GM12878 (cell line): ENCODE data around the gene ACTMAP. TPM values are rescaled to one million over a fixed set of nuclear protein-coding genes. Genes with fewer than 3 reads are reported as not detected.

Experiments
- ATAC-seq: fragments of 200-7000 bp; cut with Tn5 transposase; 3 replicates; pipeline ENCODE4 v1.9.1; 2020; ENCODE audit warnings: mild to moderate bottlenecking, moderate library complexity
- BruUV-seq: library from RNA; stranded (reverse); fragments of 400-500 nt; replicated peaks from 2 replicates; lab custom pipeline; 2021; lab: Mats Ljungman, UMichigan
- CTCF ChIA-PET: fragments of 300-600 bp; sonication (Branson Sonifier 250); formaldehyde crosslinking; extraction: SDS; loops from one replicate; lab custom pipeline; 2021; ENCODE audit warnings: inconsistent platforms; lab: Yijun Ruan, JAX
- POLR2A ChIA-PET: fragments of 350-600 bp; formaldehyde crosslinking; extraction: SDS; loops from one replicate; lab custom pipeline; 2021; ENCODE audit warnings: inconsistent platforms; lab: Charles Lee
- RAD21 ChIA-PET: fragments of 300-600 bp; sonication (Branson Sonifier 250); formaldehyde crosslinking; loops from one replicate; lab custom pipeline; 2023; ENCODE audit warnings: antibody characterized with exemption; ENCODE audit not compliant: unreplicated experiment; lab: Charles Lee
- SMC1A ChIA-PET: fragments of 300-600 bp; sonication (Branson Sonifier 250); formaldehyde crosslinking; loops from one replicate; lab custom pipeline; 2023; ENCODE audit not compliant: unreplicated experiment, uncharacterized antibody; lab: Charles Lee
- DNase-seq: peaks from one replicate; pipeline ENCODE4 v3.0.0-alpha.2; 2011; ENCODE audit warnings: low read depth, low spot score
- FAIRE-seq: peaks from 3 replicates; lab custom pipeline; 2011; peaks lifted over from hg19 to GRCh38; lab: Jason Lieb, UNC
- H2AFZ ChIP-seq: 2 replicates; pipeline ENCODE4 v1.6.0; 2011; ENCODE audit warnings: low read depth, low read length, control low read depth; ENCODE audit not compliant: control insufficient read depth
- H3K27ac ChIP-seq: 2 replicates; pipeline ENCODE4 v1.5.1; 2011; ENCODE audit warnings: control low read depth; ENCODE audit not compliant: control insufficient read depth, insufficient read depth
- H3K27me3 ChIP-seq, 2 experiments: replicated peaks in 1 of 2; 2 replicates each; pipeline versions ENCODE4 v1.6.0 to v1.6.1; 2011; ENCODE audit warnings: low read length in 1 of 2; ENCODE audit not compliant: control insufficient read depth in 2 of 2, insufficient read depth in 2 of 2
- H3K36me3 ChIP-seq, 2 experiments: 2 replicates each; pipeline ENCODE4 v1.5.1; 2011; ENCODE audit warnings: low read length in 1 of 2; ENCODE audit not compliant: control insufficient read depth in 2 of 2, insufficient read depth in 2 of 2
- H3K4me1 ChIP-seq: 2 replicates; pipeline ENCODE4 v1.6.1; 2011; ENCODE audit warnings: mild to moderate bottlenecking, low read length, moderate library complexity, mixed read lengths; ENCODE audit not compliant: control insufficient read depth, insufficient read depth
- H3K4me2 ChIP-seq: 2 replicates; pipeline ENCODE4 v1.6.0; 2011; ENCODE audit warnings: control low read depth; ENCODE audit not compliant: control insufficient read depth, insufficient read depth
- H3K4me3 ChIP-seq: fragments of 200-600 bp; sonication (generic); 2 replicates; pipeline ENCODE4 v1.5.1; 2016
- H3K79me2 ChIP-seq: 2 replicates; pipeline ENCODE4 v1.6.0; 2011; ENCODE audit warnings: low read length; ENCODE audit not compliant: control insufficient read depth, insufficient read depth
- H3K9ac ChIP-seq: 2 replicates; pipeline ENCODE4 v1.8.0; 2011; ENCODE audit warnings: low read length, control low read depth, mixed read lengths; ENCODE audit not compliant: control insufficient read depth, insufficient read depth
- H3K9me3 ChIP-seq: replicated peaks from 3 replicates; pipeline ENCODE4 v1.5.1; 2011; ENCODE audit warnings: mild to moderate bottlenecking, low read length; ENCODE audit not compliant: control insufficient read depth, insufficient read depth
- H4K20me1 ChIP-seq: 2 replicates; pipeline ENCODE4 v1.6.0; 2011; ENCODE audit not compliant: control insufficient read depth, insufficient read depth
- BCL11A ChIP-seq: IDR thresholded peaks from 2 replicates; pipeline ENCODE4 v1.6.1; 2011; ENCODE audit warnings: low read depth, low read length
- CEBPB ChIP-seq, 2 experiments: fragments of 150-350 bp in 1 of 2; IDR thresholded peaks; 2 replicates each; pipeline ENCODE4 v1.6.1; 2012 to 2014; ENCODE audit warnings: low read depth in 2 of 2, low read length in 2 of 2, borderline replicate concordance in 1 of 2, inconsistent platforms in 1 of 2
- ESRRA ChIP-seq: IDR thresholded peaks from 2 replicates; pipeline ENCODE4 v1.6.1; 2012; ENCODE audit warnings: mild to moderate bottlenecking, low read length, improper control_type of control experiment
- MXI1 ChIP-seq: fragments of 150-350 bp; IDR thresholded peaks from 2 replicates; pipeline ENCODE4 v1.6.1; 2011; ENCODE audit warnings: low read depth, mild to moderate bottlenecking, inconsistent platforms, low read length, improper control_type of control experiment
- NR2C1 ChIP-seq: fragments of 450-650 bp; IDR thresholded peaks from 2 replicates; pipeline ENCODE4 v1.6.1; 2017; ENCODE audit warnings: antibody characterized with exemption, mild to moderate bottlenecking, moderate library complexity
- RBBP5 ChIP-seq: fragments of 200-600 bp; sonication (generic); conservative IDR thresholded peaks from 2 replicates; pipeline ENCODE4 v1.6.1; 2016
- SMARCA5 ChIP-seq: fragments of 450-650 bp; IDR thresholded peaks from 2 replicates; pipeline ENCODE4 v1.6.1; 2017; ENCODE audit warnings: mild to moderate bottlenecking
- TAF1 ChIP-seq: IDR thresholded peaks from 2 replicates; pipeline ENCODE4 v1.6.1; 2011; ENCODE audit warnings: mild to moderate bottlenecking, low read depth, low read length, borderline replicate concordance
- ZBED1 ChIP-seq: IDR thresholded peaks from 2 replicates; pipeline ENCODE4 v1.6.1; 2016; ENCODE audit warnings: borderline replicate concordance
- ZBTB33 ChIP-seq: fragments of 450-650 bp; IDR thresholded peaks from 2 replicates; pipeline ENCODE4 v1.6.1; 2017; ENCODE audit warnings: mild to moderate bottlenecking
- ZNF687 ChIP-seq: fragments of 450-650 bp; IDR thresholded peaks from 2 replicates; pipeline ENCODE4 v1.6.1; 2017; ENCODE audit warnings: mild to moderate bottlenecking, moderate library complexity
- WGBS: methylation state at CpG from one replicate; pipeline ENCODE4 v1.1.6; 2016; ENCODE audit warnings: low lambda C conversion rate; ENCODE audit not compliant: insufficient replicate concordance, insufficient coverage; ENCODE audit errors: missing lambda C conversion rate; 5-methylcytosine and 5-hydroxymethylcytosine counted together
- in situ Hi-C: fragments of 300-500 bp; cut with MboI; formaldehyde crosslinking; loops from 9 replicates; pipeline ENCODE4 v1.14.3; 2018; ENCODE audit warnings: mixed read lengths
- intact Hi-C: fragments of 100-400 bp; cut with micrococcal nuclease; formaldehyde crosslinking; loops from one replicate; pipeline ENCODE4 v1.14.2; 2022; ENCODE audit not compliant: unreplicated experiment
- polyA plus RNA-seq, 11 experiments: library from polyadenylated mRNA; depleted of rRNA in 4 of 11; unstranded in 6 of 11; stranded (reverse) in 5 of 11; fragments of >200 nt; fragmentation: Nextera tagmentation in 4 of 11; fragmentation: Illumina TruSeq in 1 of 11; extraction: Ambion mirVana in 4 of 11; extraction: Trizol in 1 of 11; gene quantifications; 1 replicate in 1 of 11; 2 replicates in 10 of 11; pipeline versions ENCODE4 v1.2.1 to v1.2.3, GENCODE V29; 2011 to 2016; ENCODE audit warnings: inconsistent platforms in 2 of 11, missing spikeins in 2 of 11, low read depth in 1 of 11
- total RNA-seq, 4 experiments: library from RNA; depleted of rRNA in 3 of 4; stranded (reverse); fragments of >200 nt in 3 of 4; fragmentation: Illumina TruSeq in 1 of 4; extraction: Trizol in 1 of 4; gene quantifications; 2 replicates each; pipeline versions ENCODE4 v1.2.1 to v1.2.3, GENCODE V29; 2013 to 2021

ACTMAP gene
- total and polyA plus RNA-seq, 10 of the 15 experiments (the other 5 are each of a cell fraction or from before 2014, with no cell fraction given) = 3.0 to 26.2 (median 11.1) TPM

GRCh38 chr19:40693896-40694295 lies 56.4 kb downstream of the ACTMAP start:
- no peak overlapping the region for H2AFZ ChIP-seq
- H3K4me1 ChIP-seq = peaks cover 12% of the 10 kb centered on the region; the same call in 1 of the 2 replicates
- no peak for TF ChIP-seq SMARCA5
- TF ChIP-seq CEBPB (IDR thresholded peaks at IDR 0.05; ENCODE audit: borderline replicate concordance in 1 of 2, low read depth in 2 of 2, low read length in 2 of 2) = no peak
- no peak for TF ChIP-seq ZBED1
- no peak for TF ChIP-seq TAF1
- TF ChIP-seq ZBTB33 = no peak
- TF ChIP-seq ESRRA = no peak
- TF ChIP-seq RBBP5 = no peak
- no peak for TF ChIP-seq NR2C1
- no peak for TF ChIP-seq BCL11A
- TF ChIP-seq MXI1 = no peak
- TF ChIP-seq ZNF687 = no peak
- H3K4me2 ChIP-seq = no peak overlapping the region
- no peaks in the 10 kb centered on the region for H4K20me1 ChIP-seq
- CTCF ChIA-PET = no interaction called here
- in situ Hi-C loops = no loop called here
- no TSS peak for BruUV-seq
- no peak overlapping the region for H3K4me3 ChIP-seq
- no peak for DNase-seq
- POLR2A ChIA-PET = interaction anchor here (0.6 kb wide), 1 partner anchor 74 kb away, joined by 4 read pairs; no protein-coding TSS in a partner anchor
- WGBS = 71% methylated on average over 4 of the region's 4 CpGs
- ATAC-seq = no peak
- no peaks in the 10 kb centered on the region for H3K27me3 ChIP-seq
- intact Hi-C loops = no loop called here
- SMC1A ChIA-PET = no interaction called here
- no peaks in the 10 kb centered on the region for H3K79me2 ChIP-seq
- no peak overlapping the region for H3K9ac ChIP-seq
- H3K36me3 ChIP-seq = no peaks in the 10 kb centered on the region; a peak in 1 of 4 replicates
- no peak for FAIRE-seq
- H3K27ac ChIP-seq = no peak overlapping the region
- RAD21 ChIA-PET = no interaction called here
- no peaks in the 10 kb centered on the region for H3K9me3 ChIP-seq
